MM.1S (cell line): ENCODE results near the gene UCHL5.

Source experiments
- CTCF ChIP-seq: fragments of 300-600 bp; sonication (generic); IDR thresholded peaks from 2 replicates; pipeline ENCODE4 v1.5.1; 2016; ENCODE audit warnings: antibody characterized with exemption, low read length, mixed read lengths
- EZH2 ChIP-seq: fragments of 300-600 bp; sonication (generic); optimal IDR thresholded peaks from 2 replicates; pipeline ENCODE3; 2017; ENCODE audit warnings: low read depth, mild to moderate bottlenecking, antibody characterized with exemption, low read length, mixed read lengths
- EZH2phosphoT487 ChIP-seq: fragments of 300-600 bp; sonication (generic); IDR thresholded peaks from 2 replicates; pipeline ENCODE4 v1.6.1; 2018; ENCODE audit warnings: antibody characterized with exemption, low read length

- TF ChIP-seq CTCF (no peak), EZH2 (no peak), EZH2phosphoT487 (no peak)
Measured at GRCh38 chr1:193083365-193084088, 24.4 kb upstream of the UCHL5 start.
